NCI-H82 treated with DMSO at 0.1 percent for 48 hours (cell line): ENCODE data around the gene FAM13B.
"Not testable (repeated sequence)": the region's sequence is repeated elsewhere in the genome, so short reads cannot be mapped to it uniquely, and the experiment has no call there.

Source experiments
- DNase-seq: peaks from one replicate; lab custom pipeline; 2025; ENCODE audit not compliant: unreplicated experiment; lab: John Stamatoyannopoulos, UW

The FAM13B gene

GRCh38 chr5:138032572-138033385 is at the start of gene FAM13B:
Gene FAM13B, minus strand, starts transcription at chr5:138033079. Its CDS starts 13,968 bp downstream, at chr5:138019111.
- DNase-seq: peak; percentile 38

GRCh38 chr5:138082033-138082432 is 49.2 kb upstream of the FAM13B start:
- DNase-seq: no peak

GRCh38 chr5:138078006-138078643 is 45.2 kb upstream of the FAM13B start:
- DNase-seq: no peak

GRCh38 chr5:138077064-138077696 is 44.3 kb upstream of the FAM13B start:
- DNase-seq: peak; percentile 26

GRCh38 chr5:138070026-138070425 is 37.1 kb upstream of the FAM13B start:
- not testable (repeated sequence) for DNase-seq

- peak; percentile 25 for DNase-seq
Measured at GRCh38 chr5:138068742-138069600, 36.1 kb upstream of the FAM13B start.

GRCh38 chr5:138067945-138068344 is 35.1 kb upstream of the FAM13B start:
- DNase-seq: no peak

- no peak for DNase-seq
Measured at GRCh38 chr5:138065102-138065501, 32.2 kb upstream of the FAM13B start.

GRCh38 chr5:138064526-138064925 is 31.6 kb upstream of the FAM13B start:
- DNase-seq: no peak

GRCh38 chr5:138054847-138055558 is 22.1 kb upstream of the FAM13B start:
- DNase-seq: no peak

- no peak for DNase-seq
Measured at GRCh38 chr5:138054206-138054605, 21.3 kb upstream of the FAM13B start.

- no peak for DNase-seq
Measured at GRCh38 chr5:138053554-138053953, 20.7 kb upstream of the FAM13B start.

GRCh38 chr5:138052718-138053117 is 19.8 kb upstream of the FAM13B start:
- DNase-seq: not testable (repeated sequence)

- DNase-seq: no peak
Measured at GRCh38 chr5:138051441-138052296, 18.8 kb upstream of the FAM13B start.

GRCh38 chr5:138045283-138045682 is 12.4 kb upstream of the FAM13B start:
- not testable (repeated sequence) for DNase-seq

GRCh38 chr5:138038826-138039225 is 5.9 kb upstream of the FAM13B start:
- no peak for DNase-seq

GRCh38 chr5:138037907-138038633 is 5.2 kb upstream of the FAM13B start:
- no peak for DNase-seq

GRCh38 chr5:138037271-138037670 is 4.4 kb upstream of the FAM13B start:
- no peak for DNase-seq
